Measurements from ENCODE around the gene KCNH6. TPM values are rescaled to one million over a fixed set of nuclear protein-coding genes. Genes with fewer than 3 reads are reported as not detected.

KCNH6 gene
- total and polyA plus RNA-seq, 9 of the 15 experiments (the other 6 are each of a cell fraction or from before 2014, with no cell fraction given), result not detected

GRCh38 chr17:63549946-63550816 lies 27.0 kb downstream of the KCNH6 start, which contains the start of gene DCAF7 (continued):
- TF ChIP-seq UBTF (IDR thresholded peaks at IDR 0.05; ENCODE audit: borderline replicate concordance in 1 of 2, low read depth in 2 of 2, low read length in 2 of 2) (peak; percentile 46 to 60; a peak in 2 of 4 replicates), REST (IDR thresholded peaks at IDR 0.05; ENCODE audit: borderline replicate concordance) (no peak), REST (CRISPR knock-in tag; IDR thresholded peaks at IDR 0.05; ENCODE audit: low read depth) (peak; percentile 45; the same call in 1 of the 2 replicates), FOXA3 (CRISPR knock-in tag; conservative IDR thresholded peaks at IDR 0.05 in 1 of 2, IDR thresholded peaks at IDR 0.05 in 1 of 2) (peak in 1 of 2 experiments; percentile 81; a peak in 1 of 4 replicates), E2F3 (CRISPR knock-in tag; IDR thresholded peaks at IDR 0.05) (no peak), NRF1 (conservative IDR thresholded peaks at IDR 0.05 in 1 of 2, IDR thresholded peaks at IDR 0.05 in 1 of 2) (peak; percentile 78 to 81), HNRNPLL (IDR thresholded peaks at IDR 0.05; ENCODE audit: low read depth, low read length, poor library complexity, severe bottlenecking) (peak; percentile 33), ARID1B (IDR thresholded peaks at IDR 0.05) (peak; percentile 11; the same call in 1 of the 2 replicates), RAD51 (IDR thresholded peaks at IDR 0.05; ENCODE audit: borderline replicate concordance, low read depth) (no peak), TFE3 (CRISPR knock-in tag; IDR thresholded peaks at IDR 0.05) (no peak), BHLHE40 (IDR thresholded peaks at IDR 0.05; ENCODE audit: low read length) (peak; percentile 69), NR3C1 (CRISPR knock-in tag; IDR thresholded peaks at IDR 0.05) (no peak), NCOA1 (IDR thresholded peaks at IDR 0.05; ENCODE audit: low read depth) (no peak), KAT8 (IDR thresholded peaks at IDR 0.05; ENCODE audit: low read depth) (no peak), XRCC4 (IDR thresholded peaks at IDR 0.05; ENCODE audit: extremely low read depth, insufficient read depth, insufficient read length) (no peak)
